ENCODE measurements around the gene GLI2. TPM values are rescaled to one million over a fixed set of nuclear protein-coding genes. Genes with fewer than 3 reads are reported as not detected.

Gene GLI2
- total RNA-seq, 4 donors from 2014 or later: 7.5 to 14.9 (median 8.7) TPM

GRCh38 chr2:120775801-120776589, 40.3 kb downstream of the GLI2 start:
- DNase-seq (ENCODE audit: low spot score in 2 of 2): no peak
- Histone ChIP-seq H3K4me3 (no peak overlapping the region), H3K9me3 (no peaks in the 10 kb centered on the region), H3K4me1 (peaks cover 0 to 30% (median 5%) of the 10 kb centered on the region in 4 donors), H3K27me3 (no peaks in the 10 kb centered on the region), H3K36me3 (no peaks in the 10 kb centered on the region), H3K27ac (no peak overlapping the region)
- no peak for TF ChIP-seq CTCF (IDR thresholded peaks at IDR 0.05)
- no peak for TF ChIP-seq POLR2A (IDR thresholded peaks at IDR 0.05)
- no peak for TF ChIP-seq EP300 (IDR thresholded peaks at IDR 0.05)
- 93 to 99% methylated on average over 10 to 15 of the region's 15 CpGs for WGBS, 2 donors

- 72 to 89% methylated on average over 2 to 8 of the region's 9 CpGs for WGBS, 2 donors
- no peak overlapping the region for H3K4me3 ChIP-seq
- DNase-seq (ENCODE audit: low spot score in 2 of 2): no peak
- H3K27ac ChIP-seq: no peak overlapping the region
- H3K36me3 ChIP-seq: no peaks in the 10 kb centered on the region
- no peaks in the 10 kb centered on the region for H3K27me3 ChIP-seq
- H3K4me1 ChIP-seq: peaks cover 0 to 23% (median 3%) of the 10 kb centered on the region in 4 donors
- TF ChIP-seq CTCF (IDR thresholded peaks at IDR 0.05) (no peak), POLR2A (IDR thresholded peaks at IDR 0.05) (no peak), EP300 (IDR thresholded peaks at IDR 0.05) (no peak)
- H3K9me3 ChIP-seq: no peaks in the 10 kb centered on the region
Measured at GRCh38 chr2:120776649-120777048, 41.0 kb downstream of the GLI2 start.

DNA sequence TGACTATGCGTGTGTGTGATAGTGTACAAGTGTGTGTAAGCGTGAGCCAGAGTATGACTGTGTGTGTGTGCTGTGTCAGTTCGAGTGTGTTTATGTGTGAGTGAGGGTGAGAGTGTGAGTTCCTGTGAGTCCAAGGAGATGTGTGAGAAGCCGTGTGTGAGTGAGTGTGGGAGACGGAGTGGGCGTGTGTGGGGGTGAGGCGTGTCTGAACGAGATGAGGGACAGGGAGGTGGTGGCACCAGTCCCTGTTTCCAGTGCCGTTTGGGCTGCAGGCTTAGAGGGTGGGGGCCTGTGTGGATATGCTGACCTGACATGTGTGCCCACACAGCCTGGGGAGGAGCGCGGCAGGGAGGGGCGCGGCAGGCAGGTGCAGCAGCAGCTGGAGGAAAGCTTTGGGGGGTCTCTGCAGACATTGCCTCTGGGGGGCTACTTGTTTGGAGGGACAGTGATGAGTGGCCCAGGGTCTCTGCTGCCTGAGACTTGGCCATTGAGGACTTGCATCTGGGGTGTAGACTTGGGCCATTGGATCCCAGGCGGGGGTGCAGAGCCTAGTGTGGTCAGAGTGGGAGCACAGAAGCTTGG, 41.6 kb downstream of the GLI2 start:
- peaks cover 0 to 17% (median under 1%) of the 10 kb centered on the region in 4 donors for H3K4me1 ChIP-seq
- no peaks in the 10 kb centered on the region for H3K9me3 ChIP-seq
- H3K4me3 ChIP-seq: no peak overlapping the region
- DNase-seq (ENCODE audit: low spot score in 2 of 2): no peak
- no peak overlapping the region for H3K27ac ChIP-seq
- TF ChIP-seq CTCF (IDR thresholded peaks at IDR 0.05) (no peak), EP300 (IDR thresholded peaks at IDR 0.05) (no peak), POLR2A (IDR thresholded peaks at IDR 0.05) (no peak)
- H3K36me3 ChIP-seq: no peaks in the 10 kb centered on the region
- 77 to 85% methylated on average over 14 of the region's 14 CpGs for WGBS, 2 donors
- H3K27me3 ChIP-seq: no peaks in the 10 kb centered on the region

DNA sequence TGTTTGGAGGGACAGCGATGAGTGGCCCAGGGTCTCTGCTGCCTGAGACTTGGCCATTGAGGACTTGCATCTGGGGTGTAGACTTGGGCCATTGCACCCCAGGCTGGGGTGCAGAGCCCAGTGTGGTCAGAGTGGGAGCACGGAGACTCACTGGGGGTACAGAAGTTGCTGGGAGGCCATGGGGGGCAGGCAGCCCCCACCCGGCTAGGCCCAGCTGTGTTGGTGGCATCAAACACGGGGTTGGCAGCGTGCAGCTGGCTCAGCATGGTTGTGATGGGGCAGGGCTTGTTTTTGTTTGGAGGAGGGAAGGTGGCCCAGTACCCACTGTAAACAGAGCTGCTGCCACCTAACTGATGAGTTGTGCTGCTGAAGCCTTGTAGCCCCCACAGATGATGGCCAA, 42.1 kb downstream of the GLI2 start:
- no peaks in the 10 kb centered on the region for H3K36me3 ChIP-seq
- H3K27ac ChIP-seq: no peak overlapping the region
- TF ChIP-seq EP300 (IDR thresholded peaks at IDR 0.05): no peak
- no peak for TF ChIP-seq CTCF (IDR thresholded peaks at IDR 0.05)
- no peak for TF ChIP-seq POLR2A (IDR thresholded peaks at IDR 0.05)
- no peaks in the 10 kb centered on the region for H3K27me3 ChIP-seq
- WGBS, 2 donors: 91 to 94% methylated on average over 2 to 4 of the region's 5 CpGs
- H3K4me3 ChIP-seq: no peak overlapping the region
- H3K9me3 ChIP-seq: no peaks in the 10 kb centered on the region
- peaks cover 0 to 13% (median 0%) of the 10 kb centered on the region in 4 donors for H3K4me1 ChIP-seq
- no peak for DNase-seq (ENCODE audit: low spot score in 2 of 2)

- H3K27ac ChIP-seq: no peak overlapping the region
- H3K36me3 ChIP-seq: no peaks in the 10 kb centered on the region
- no peaks in the 10 kb centered on the region for H3K9me3 ChIP-seq
- 82 to 85% methylated on average over 12 of the region's 12 CpGs for WGBS, 2 donors
- no peak for TF ChIP-seq EP300 (IDR thresholded peaks at IDR 0.05)
- H3K4me1 ChIP-seq: peaks cover 0 to 17% (median 0%) of the 10 kb centered on the region in 4 donors
- no peaks in the 10 kb centered on the region for H3K27me3 ChIP-seq
- DNase-seq (ENCODE audit: low spot score in 2 of 2): no peak
- H3K4me3 ChIP-seq: no peak overlapping the region
Measured at GRCh38 chr2:120778244-120778643, 42.6 kb downstream of the GLI2 start.
